GM21381 (cell line): ENCODE data around the gene BICD2.

Experiments used
- ATAC-seq: cut with Tn5 transposase; IDR thresholded peaks from one replicate; pipeline ENCODE4 v1.9.1; 2021; ENCODE audit warnings: mild to moderate bottlenecking, moderate library complexity; ENCODE audit not compliant: unreplicated experiment

BICD2 gene

GRCh38 chr9:92671323-92671722 is 93.3 kb downstream of the BICD2 start:
- ATAC-seq, result no peak

GRCh38 chr9:92669890-92670708 is 94.5 kb downstream of the BICD2 start, which contains the start of gene IPPK:
IPPK (minus strand) TSS chr9:92670131; CDS start chr9:92669988, 143 bp downstream.
- ATAC-seq, result peak; percentile 93

- ATAC-seq, result peak; percentile 7
Observed at GRCh38 chr9:92669527-92669889, 95.1 kb downstream of the BICD2 start.

DNA sequence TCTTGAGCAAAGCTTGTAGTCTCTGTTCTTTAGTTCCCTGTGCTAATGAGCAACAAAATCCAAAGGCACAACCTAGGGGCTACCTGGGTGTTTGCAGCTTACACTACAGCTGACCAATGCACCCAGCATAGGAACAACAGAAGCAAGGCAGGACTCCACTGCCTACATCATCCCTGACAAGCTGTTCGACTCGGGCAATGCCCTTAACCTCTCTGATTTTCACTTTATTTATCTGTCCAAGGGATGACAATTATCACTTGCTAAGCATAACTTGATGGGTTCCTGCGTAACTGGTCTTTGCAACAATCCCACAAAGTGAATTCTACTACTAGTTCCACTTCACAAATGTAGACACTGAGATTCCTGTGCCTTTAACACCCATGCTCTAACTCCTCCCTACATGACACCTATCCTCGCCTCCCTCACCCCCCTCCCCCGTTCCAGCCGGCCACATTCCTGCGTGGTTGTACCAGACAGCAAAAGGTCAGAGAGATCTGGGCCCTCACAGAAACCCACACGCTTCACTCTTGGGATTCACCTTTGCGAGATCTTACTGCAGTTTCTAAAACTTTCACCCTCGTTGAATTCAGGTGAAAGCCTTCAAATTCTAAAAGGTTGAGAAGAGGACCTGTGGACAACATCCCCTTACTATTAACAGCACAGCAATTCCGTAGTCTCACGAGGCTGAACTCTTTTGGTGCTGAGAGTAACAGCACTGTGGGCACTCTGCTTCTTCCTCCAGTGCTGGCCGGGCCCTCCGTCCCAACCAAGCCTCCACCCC is 95.7 kb downstream of the BICD2 start:
- ATAC-seq, result no peak

GRCh38 chr9:92666912-92667532 is 97.6 kb downstream of the BICD2 start:
- no peak for ATAC-seq

GRCh38 chr9:92666236-92666635 is 98.4 kb downstream of the BICD2 start:
- ATAC-seq, result no peak

GRCh38 chr9:92665836-92666235 is 98.8 kb downstream of the BICD2 start:
- ATAC-seq, result no peak

DNA sequence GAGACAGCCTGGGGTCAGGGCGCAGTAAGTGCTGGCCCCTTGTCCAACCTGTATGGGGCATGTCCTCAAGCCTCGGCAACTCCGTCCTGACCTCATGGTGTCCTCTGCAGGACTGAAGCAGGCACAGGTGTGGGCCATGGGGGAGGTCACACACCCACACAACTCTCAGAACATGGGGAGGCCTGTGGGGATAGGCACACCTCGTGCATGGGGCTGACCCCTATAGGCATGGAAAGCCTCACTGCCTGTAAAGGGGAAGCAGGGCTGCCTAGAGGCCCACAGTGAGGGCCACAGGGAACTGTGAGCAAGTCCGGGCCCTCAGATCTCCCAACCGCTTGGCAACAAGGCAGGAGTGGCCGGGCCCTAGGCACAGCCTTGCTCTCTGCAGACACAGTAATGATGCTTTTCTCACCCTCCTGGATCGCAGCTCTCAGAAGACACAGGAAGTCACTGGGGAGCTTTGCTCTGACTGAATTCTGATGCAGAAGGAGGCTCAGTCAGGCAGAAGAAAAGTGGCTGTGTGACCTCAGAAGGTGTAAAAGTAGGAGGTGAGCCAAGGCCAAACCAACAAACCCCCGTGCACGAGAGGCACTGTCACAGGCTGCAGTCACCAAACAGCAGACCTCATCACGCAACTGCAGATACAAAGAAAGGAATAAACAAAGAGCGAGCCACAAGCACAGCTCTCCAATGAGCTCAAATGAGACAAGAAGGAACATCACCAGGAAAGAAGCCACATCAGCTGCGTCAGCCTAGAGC is 100.1 kb downstream of the BICD2 start:
- ATAC-seq, result no peak

- no peak for ATAC-seq
Observed at GRCh38 chr9:92663951-92664350, 100.7 kb downstream of the BICD2 start.

GRCh38 chr9:92663126-92663525 is 101.5 kb downstream of the BICD2 start:
- no peak for ATAC-seq

- no peak for ATAC-seq
Observed at GRCh38 chr9:92661743-92662142, 102.9 kb downstream of the BICD2 start.
